Uterus (tissue), 4 donors: ENCODE measurements around the gene SPTB. TPM values are rescaled to one million over a fixed set of nuclear protein-coding genes. Genes with fewer than 3 reads are reported as not detected.

Source experiments
- DNase-seq, 2 donors: peaks; one replicate each; pipeline ENCODE4 v3.0.0-alpha.2; 2019 to 2020
- H3K27ac ChIP-seq, 2 donors: fragments of 200-600 bp; sonication (generic); 1 replicate in 1 of 2; 2 replicates in 1 of 2; pipeline ENCODE4 v1.5.1; 2016 to 2018
- H3K27me3 ChIP-seq, 2 donors: fragments of 200-600 bp; sonication (generic); one replicate each; pipeline ENCODE4 v1.5.1; 2018 to 2019; ENCODE audit warnings: control low read depth in 1 of 2
- H3K36me3 ChIP-seq, 2 donors: fragments of 200-600 bp; sonication (generic); one replicate each; pipeline ENCODE4 v1.5.1; 2019; ENCODE audit warnings: control low read depth in 1 of 2
- H3K4me1 ChIP-seq, 2 donors: fragments of 200-600 bp; sonication (generic); one replicate each; pipeline ENCODE4 v1.5.1; 2018 to 2019; ENCODE audit warnings: control low read depth in 1 of 2
- H3K4me3 ChIP-seq, 2 donors: fragments of 200-600 bp; sonication (generic); 1 replicate in 1 of 2; 2 replicates in 1 of 2; pipeline ENCODE4 v1.5.1; 2018 to 2019; ENCODE audit warnings: mild to moderate bottlenecking in 1 of 2
- H3K9me3 ChIP-seq, 2 donors: fragments of 200-600 bp; sonication (generic); one replicate each; pipeline ENCODE4 v1.5.1; 2019; ENCODE audit warnings: control low read depth in 1 of 2
- POLR2A ChIP-seq, 2 donors: fragments of 450-650 bp; IDR thresholded peaks; one replicate each; pipeline ENCODE4 v1.6.1; 2016; ENCODE audit warnings: antibody characterized with exemption in 2 of 2, mild to moderate bottlenecking in 1 of 2, moderate library complexity in 1 of 2
- intact Hi-C: fragments of 100-400 bp; cut with DNase I; formaldehyde crosslinking; loops from one replicate; pipeline ENCODE4 v1.15.1; 2023; ENCODE audit warnings: low total_unique reads
- total RNA-seq, 4 donors: library from RNA; depleted of rRNA in 3 of 4; stranded (reverse); fragments of >200 nt in 3 of 4; gene quantifications; one replicate each; pipeline versions ENCODE4 v1.1.0 to v1.2.4, GENCODE V29; 2014 to 2023
- TF ChIP-seq, protein P1 (sequence below), 4 experiments: fragments of 200-600 bp in 2 of 4; fragments of 450-650 bp in 2 of 4; sonication (generic) in 2 of 4; IDR thresholded peaks; one replicate each; pipeline ENCODE4 v1.5.1; 2016 to 2019; ENCODE audit warnings: antibody characterized with exemption in 4 of 4, mild to moderate bottlenecking in 2 of 4, moderate library complexity in 1 of 4
- donor health status: DM: yes; HTN: yes; CAD: no.

Gene SPTB
- total RNA-seq, 4 donors from 2014 or later = 1.0 to 5.4 (median 4.6) TPM; not detected in 1

DNA sequence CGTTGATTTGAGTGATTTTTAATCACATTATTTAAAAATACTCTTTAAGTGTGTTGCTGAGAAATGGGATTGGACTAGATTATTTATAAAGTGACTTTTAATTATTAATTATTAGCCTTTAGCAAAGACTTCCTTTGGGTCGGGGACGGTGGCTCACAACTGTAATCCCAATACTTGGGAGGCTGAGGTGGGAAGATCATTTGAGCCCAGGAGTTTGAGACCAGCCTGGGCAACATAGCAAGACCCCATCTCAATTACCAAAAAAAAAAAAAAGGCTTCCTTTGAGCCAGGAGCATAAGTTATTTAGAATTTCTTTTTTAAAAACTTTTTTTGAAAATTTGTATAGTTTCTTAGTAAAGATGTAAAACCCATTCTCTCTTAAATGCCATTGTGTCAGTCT is 43.3 kb upstream of the SPTB start:
- no peaks in the 10 kb centered on the region for H3K4me1 ChIP-seq
- no peaks in the 10 kb centered on the region for H3K9me3 ChIP-seq
- H3K4me3 ChIP-seq = no peak overlapping the region
- no peak for DNase-seq
- intact Hi-C loops = no loop called here
- no peaks in the 10 kb centered on the region for H3K36me3 ChIP-seq
- H3K27ac ChIP-seq = no peak overlapping the region
- H3K27me3 ChIP-seq = no peaks in the 10 kb centered on the region
- TF ChIP-seq POLR2A (IDR thresholded peaks at IDR 0.05) = no peak
- TF ChIP-seq, protein P1, sequence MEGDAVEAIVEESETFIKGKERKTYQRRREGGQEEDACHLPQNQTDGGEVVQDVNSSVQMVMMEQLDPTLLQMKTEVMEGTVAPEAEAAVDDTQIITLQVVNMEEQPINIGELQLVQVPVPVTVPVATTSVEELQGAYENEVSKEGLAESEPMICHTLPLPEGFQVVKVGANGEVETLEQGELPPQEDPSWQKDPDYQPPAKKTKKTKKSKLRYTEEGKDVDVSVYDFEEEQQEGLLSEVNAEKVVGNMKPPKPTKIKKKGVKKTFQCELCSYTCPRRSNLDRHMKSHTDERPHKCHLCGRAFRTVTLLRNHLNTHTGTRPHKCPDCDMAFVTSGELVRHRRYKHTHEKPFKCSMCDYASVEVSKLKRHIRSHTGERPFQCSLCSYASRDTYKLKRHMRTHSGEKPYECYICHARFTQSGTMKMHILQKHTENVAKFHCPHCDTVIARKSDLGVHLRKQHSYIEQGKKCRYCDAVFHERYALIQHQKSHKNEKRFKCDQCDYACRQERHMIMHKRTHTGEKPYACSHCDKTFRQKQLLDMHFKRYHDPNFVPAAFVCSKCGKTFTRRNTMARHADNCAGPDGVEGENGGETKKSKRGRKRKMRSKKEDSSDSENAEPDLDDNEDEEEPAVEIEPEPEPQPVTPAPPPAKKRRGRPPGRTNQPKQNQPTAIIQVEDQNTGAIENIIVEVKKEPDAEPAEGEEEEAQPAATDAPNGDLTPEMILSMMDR (IDR thresholded peaks at IDR 0.05) = no peak

DNA sequence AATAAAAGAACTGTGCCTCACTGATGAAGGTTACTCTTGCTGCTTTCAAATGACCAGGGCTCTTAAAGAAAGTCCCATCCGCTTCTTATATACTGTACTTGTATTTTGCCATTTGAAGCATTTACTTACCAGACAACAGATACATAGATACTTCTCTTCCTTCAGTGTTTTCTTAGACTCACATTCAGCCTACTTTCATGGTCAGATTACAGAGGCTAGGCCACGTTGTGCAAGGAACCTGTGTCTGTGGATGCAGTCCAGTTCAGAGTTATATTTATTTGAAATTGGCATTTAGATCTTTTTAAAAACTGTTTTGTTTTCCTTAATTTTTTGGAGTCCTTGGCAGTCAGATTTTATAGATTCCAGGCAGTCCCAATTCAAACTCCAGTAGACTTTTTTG is 40.8 kb upstream of the SPTB start:
- no peaks in the 10 kb centered on the region for H3K4me1 ChIP-seq
- no peak for DNase-seq
- no peaks in the 10 kb centered on the region for H3K27me3 ChIP-seq
- intact Hi-C loops = no loop called here
- H3K27ac ChIP-seq = no peak overlapping the region
- no peaks in the 10 kb centered on the region for H3K9me3 ChIP-seq
- H3K36me3 ChIP-seq = no peaks in the 10 kb centered on the region
- H3K4me3 ChIP-seq = no peak overlapping the region
- no peak for TF ChIP-seq POLR2A (IDR thresholded peaks at IDR 0.05)
- TF ChIP-seq, protein P1 (IDR thresholded peaks at IDR 0.05) = no peak

DNA sequence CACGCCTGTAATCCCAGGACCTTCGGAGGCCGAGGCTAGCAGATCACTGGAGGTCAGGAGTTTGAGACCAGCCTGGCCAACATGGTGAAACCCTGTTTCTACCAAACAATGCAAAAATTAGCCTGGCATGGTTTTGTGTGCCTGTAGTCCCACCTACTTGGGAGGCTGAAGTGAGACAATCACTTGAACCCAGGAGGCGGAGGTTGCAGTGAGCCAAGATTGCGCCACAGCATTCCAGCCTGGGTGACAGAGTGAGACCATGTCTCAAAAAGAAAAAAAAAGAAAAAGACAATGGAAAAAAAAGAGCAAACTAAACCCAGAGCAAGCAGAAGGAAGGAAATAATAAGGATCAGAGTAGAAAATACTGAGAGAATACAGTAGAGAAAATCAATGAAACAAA is 39.9 kb upstream of the SPTB start:
- no peak overlapping the region for H3K4me3 ChIP-seq
- H3K4me1 ChIP-seq = no peaks in the 10 kb centered on the region
- no peak overlapping the region for H3K27ac ChIP-seq
- H3K9me3 ChIP-seq = no peaks in the 10 kb centered on the region
- DNase-seq = no peak
- H3K36me3 ChIP-seq = no peaks in the 10 kb centered on the region
- H3K27me3 ChIP-seq = no peaks in the 10 kb centered on the region
- intact Hi-C loops = no loop called here
- TF ChIP-seq, protein P1 (IDR thresholded peaks at IDR 0.05) = no peak
- TF ChIP-seq POLR2A (IDR thresholded peaks at IDR 0.05) = no peak

DNA sequence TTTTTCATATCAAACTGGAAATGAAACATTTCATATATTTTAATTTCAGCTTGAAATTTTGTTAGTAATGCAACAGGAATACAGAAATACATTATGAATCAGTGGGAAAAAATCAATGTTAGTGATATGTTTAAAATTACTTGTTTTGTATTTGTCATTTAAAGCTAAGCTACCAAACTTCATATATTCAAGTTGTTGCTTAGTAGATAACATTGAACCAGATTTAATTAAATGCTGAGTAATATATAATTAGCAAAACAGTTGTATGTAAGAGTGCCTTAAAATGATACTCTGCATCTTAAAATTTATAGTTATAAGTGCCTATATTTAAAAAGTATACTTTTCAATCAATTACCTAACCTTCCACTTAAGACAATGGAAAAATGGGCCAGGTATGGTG is 39.5 kb upstream of the SPTB start:
- intact Hi-C loops = no loop called here
- TF ChIP-seq POLR2A (IDR thresholded peaks at IDR 0.05) = no peak
- TF ChIP-seq, protein P1 (IDR thresholded peaks at IDR 0.05) = no peak
- no peak for DNase-seq
- Histone ChIP-seq H3K36me3 (no peaks in the 10 kb centered on the region), H3K4me1 (no peaks in the 10 kb centered on the region), H3K4me3 (no peak overlapping the region), H3K27me3 (no peaks in the 10 kb centered on the region), H3K27ac (no peak overlapping the region), H3K9me3 (no peaks in the 10 kb centered on the region)

DNA sequence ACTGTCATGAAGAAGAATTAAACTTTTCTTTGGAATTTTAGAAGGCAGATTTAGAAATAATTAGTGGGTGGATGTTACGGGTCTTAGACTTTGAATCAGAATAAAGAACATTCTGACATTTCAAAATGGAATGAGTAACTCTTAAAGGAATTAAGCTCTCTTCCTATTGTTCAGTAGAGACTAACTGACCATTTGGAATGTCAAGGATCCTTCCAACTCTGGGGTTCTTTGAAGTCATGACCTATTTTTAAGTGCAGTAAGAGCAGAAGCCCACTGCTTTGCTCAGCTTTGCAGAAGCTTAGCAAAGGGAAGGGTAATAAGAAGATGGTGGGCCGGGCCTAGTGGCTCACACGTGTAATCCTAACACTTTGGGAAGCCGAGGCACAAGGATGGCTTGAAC is 38.5 kb upstream of the SPTB start:
- no peak overlapping the region for H3K27ac ChIP-seq
- no peaks in the 10 kb centered on the region for H3K36me3 ChIP-seq
- no peaks in the 10 kb centered on the region for H3K4me1 ChIP-seq
- TF ChIP-seq, protein P1 (IDR thresholded peaks at IDR 0.05) = no peak
- TF ChIP-seq POLR2A (IDR thresholded peaks at IDR 0.05) = no peak
- no peak for DNase-seq
- H3K4me3 ChIP-seq = no peak overlapping the region
- no peaks in the 10 kb centered on the region for H3K9me3 ChIP-seq
- intact Hi-C loops = no loop called here
- no peaks in the 10 kb centered on the region for H3K27me3 ChIP-seq
